ENCODE measurements around the gene INPP4B.

Gene INPP4B

GRCh38 chr4:142272452-142272851 lies 573.6 kb downstream of the INPP4B start:
- Histone ChIP-seq H3K36me3 (ENCODE audit: control insufficient read depth in 1 of 2, insufficient read depth in 2 of 2, low read depth in 1 of 2, low read length in 2 of 2) (no peaks in the 10 kb centered on the region), H3K27ac (ENCODE audit: low read length, poor library complexity, severe bottlenecking) (no peak overlapping the region), H2AFZ (ENCODE audit: low read depth, low read length) (no peak overlapping the region), H3K14ac (ENCODE audit: low read length in 2 of 2) (no peak overlapping the region), H3K23ac (ENCODE audit: low read length in 2 of 2) (no peak overlapping the region), H3K9me3 (ENCODE audit: control insufficient read depth, low read length) (no peaks in the 10 kb centered on the region), H2BK15ac (ENCODE audit: low read depth, poor library complexity, severe bottlenecking) (no peak overlapping the region), H3K18ac (ENCODE audit: low read depth in 1 of 2, low read length in 2 of 2) (no peak overlapping the region), H4K91ac (ENCODE audit: low read length) (no peak overlapping the region), H3K4me3 (ENCODE audit: insufficient read depth in 1 of 2, low read depth in 1 of 2, low read length in 2 of 2) (no peak overlapping the region), H2BK5ac (ENCODE audit: low read depth, low read length, poor library complexity, severe bottlenecking) (no peak overlapping the region), H3K4me2 (ENCODE audit: low read length, poor library complexity, severe bottlenecking) (no peak overlapping the region), H3K79me1 (replicated peaks; ENCODE audit: low read length, poor library complexity, severe bottlenecking) (no peaks in the 10 kb centered on the region), H3K4ac (ENCODE audit: low read depth in 1 of 2, low read length in 2 of 2) (no peak overlapping the region), H3K4me1 (ENCODE audit: control insufficient read depth, insufficient read depth, low read depth, low read length) (no peaks in the 10 kb centered on the region), H4K8ac (ENCODE audit: low read length) (no peak overlapping the region), H2BK12ac (ENCODE audit: low read length in 2 of 2) (no peak overlapping the region), H3K9ac (ENCODE audit: low read length) (no peak overlapping the region), H3K27me3 (ENCODE audit: control insufficient read depth in 1 of 2, insufficient read depth in 1 of 2, low read length in 2 of 2) (no peaks in the 10 kb centered on the region), H2AK5ac (ENCODE audit: low read length, severe bottlenecking) (no peak overlapping the region), H2BK120ac (ENCODE audit: low read depth, low read length) (no peak overlapping the region)
- DNase-seq, result no peak

- Histone ChIP-seq H3K4me2 (ENCODE audit: low read length, poor library complexity, severe bottlenecking) (no peak overlapping the region), H3K4me1 (ENCODE audit: control insufficient read depth, insufficient read depth, low read depth, low read length) (no peaks in the 10 kb centered on the region), H3K4me3 (ENCODE audit: insufficient read depth in 1 of 2, low read depth in 1 of 2, low read length in 2 of 2) (no peak overlapping the region), H2AK5ac (ENCODE audit: low read length, severe bottlenecking) (no peak overlapping the region), H2BK5ac (ENCODE audit: low read depth, low read length, poor library complexity, severe bottlenecking) (no peak overlapping the region), H3K9ac (ENCODE audit: low read length) (no peak overlapping the region), H3K27ac (ENCODE audit: low read length, poor library complexity, severe bottlenecking) (no peak overlapping the region), H2BK120ac (ENCODE audit: low read depth, low read length) (no peak overlapping the region), H2BK15ac (ENCODE audit: low read depth, poor library complexity, severe bottlenecking) (no peak overlapping the region), H3K36me3 (ENCODE audit: control insufficient read depth in 1 of 2, insufficient read depth in 2 of 2, low read depth in 1 of 2, low read length in 2 of 2) (no peaks in the 10 kb centered on the region), H3K79me1 (replicated peaks; ENCODE audit: low read length, poor library complexity, severe bottlenecking) (no peaks in the 10 kb centered on the region), H3K18ac (ENCODE audit: low read depth in 1 of 2, low read length in 2 of 2) (no peak overlapping the region), H3K4ac (ENCODE audit: low read depth in 1 of 2, low read length in 2 of 2) (no peak overlapping the region), H4K8ac (ENCODE audit: low read length) (no peak overlapping the region), H4K91ac (ENCODE audit: low read length) (no peak overlapping the region), H3K9me3 (ENCODE audit: control insufficient read depth, low read length) (no peaks in the 10 kb centered on the region), H2BK12ac (ENCODE audit: low read length in 2 of 2) (no peak overlapping the region), H3K23ac (ENCODE audit: low read length in 2 of 2) (no peak overlapping the region), H3K27me3 (ENCODE audit: control insufficient read depth in 1 of 2, insufficient read depth in 1 of 2, low read length in 2 of 2) (no peaks in the 10 kb centered on the region), H2AFZ (ENCODE audit: low read depth, low read length) (no peak overlapping the region), H3K14ac (ENCODE audit: low read length in 2 of 2) (no peak overlapping the region)
- WGBS, result no CpG with 5 or more reads among the region's 3 CpGs
- no peak for DNase-seq
Observed at GRCh38 chr4:142271832-142272231, 574.3 kb downstream of the INPP4B start.

- no peak overlapping the region for H3K23ac ChIP-seq (ENCODE audit: low read length in 2 of 2)
- no peaks in the 10 kb centered on the region for H3K9me3 ChIP-seq (ENCODE audit: control insufficient read depth, low read length)
- H4K8ac ChIP-seq (ENCODE audit: low read length), result no peak overlapping the region
- no peak overlapping the region for H2BK120ac ChIP-seq (ENCODE audit: low read depth, low read length)
- no peak overlapping the region for H3K18ac ChIP-seq (ENCODE audit: low read depth in 1 of 2, low read length in 2 of 2)
- H3K27ac ChIP-seq (ENCODE audit: low read length, poor library complexity, severe bottlenecking), result no peak overlapping the region
- no peak for DNase-seq
- no peak overlapping the region for H3K14ac ChIP-seq (ENCODE audit: low read length in 2 of 2)
- H2BK5ac ChIP-seq (ENCODE audit: low read depth, low read length, poor library complexity, severe bottlenecking), result no peak overlapping the region
- no peaks in the 10 kb centered on the region for H3K27me3 ChIP-seq (ENCODE audit: control insufficient read depth in 1 of 2, insufficient read depth in 1 of 2, low read length in 2 of 2)
- 100% methylated on average over 1 of the region's 3 CpGs for whole genome bisulfite sequencing
- H2BK15ac ChIP-seq (ENCODE audit: low read depth, poor library complexity, severe bottlenecking), result no peak overlapping the region
- no peak overlapping the region for H2AFZ ChIP-seq (ENCODE audit: low read depth, low read length)
- H3K4me3 ChIP-seq (ENCODE audit: insufficient read depth in 1 of 2, low read depth in 1 of 2, low read length in 2 of 2), result no peak overlapping the region
- no peaks in the 10 kb centered on the region for H3K4me1 ChIP-seq (ENCODE audit: control insufficient read depth, insufficient read depth, low read depth, low read length)
- H2AK5ac ChIP-seq (ENCODE audit: low read length, severe bottlenecking), result no peak overlapping the region
- no peak overlapping the region for H3K4me2 ChIP-seq (ENCODE audit: low read length, poor library complexity, severe bottlenecking)
- peaks cover under 1% of the 10 kb centered on the region for H3K79me1 ChIP-seq (replicated peaks; ENCODE audit: low read length, poor library complexity, severe bottlenecking)
- H3K4ac ChIP-seq (ENCODE audit: low read depth in 1 of 2, low read length in 2 of 2), result no peak overlapping the region
- no peaks in the 10 kb centered on the region for H3K36me3 ChIP-seq (ENCODE audit: control insufficient read depth in 1 of 2, insufficient read depth in 2 of 2, low read depth in 1 of 2, low read length in 2 of 2)
- H2BK12ac ChIP-seq (ENCODE audit: low read length in 2 of 2), result no peak overlapping the region
- no peak overlapping the region for H3K9ac ChIP-seq (ENCODE audit: low read length)
- H4K91ac ChIP-seq (ENCODE audit: low read length), result no peak overlapping the region
Observed at GRCh38 chr4:142267101-142267500, 579.0 kb downstream of the INPP4B start.

- H4K91ac ChIP-seq (ENCODE audit: low read length), result no peak overlapping the region
- WGBS, result no CpG with 5 or more reads among the region's 2 CpGs
- no peak overlapping the region for H3K27ac ChIP-seq (ENCODE audit: low read length, poor library complexity, severe bottlenecking)
- no peak overlapping the region for H2AFZ ChIP-seq (ENCODE audit: low read depth, low read length)
- no peaks in the 10 kb centered on the region for H3K27me3 ChIP-seq (ENCODE audit: control insufficient read depth in 1 of 2, insufficient read depth in 1 of 2, low read length in 2 of 2)
- no peak overlapping the region for H4K8ac ChIP-seq (ENCODE audit: low read length)
- H3K36me3 ChIP-seq (ENCODE audit: control insufficient read depth in 1 of 2, insufficient read depth in 2 of 2, low read depth in 1 of 2, low read length in 2 of 2), result no peaks in the 10 kb centered on the region
- DNase-seq, result no peak
- H3K9ac ChIP-seq (ENCODE audit: low read length), result no peak overlapping the region
- H2AK5ac ChIP-seq (ENCODE audit: low read length, severe bottlenecking), result no peak overlapping the region
- H3K14ac ChIP-seq (ENCODE audit: low read length in 2 of 2), result no peak overlapping the region
- H3K4me2 ChIP-seq (ENCODE audit: low read length, poor library complexity, severe bottlenecking), result no peak overlapping the region
- H3K18ac ChIP-seq (ENCODE audit: low read depth in 1 of 2, low read length in 2 of 2), result no peak overlapping the region
- no peak overlapping the region for H3K4ac ChIP-seq (ENCODE audit: low read depth in 1 of 2, low read length in 2 of 2)
- H3K9me3 ChIP-seq (ENCODE audit: control insufficient read depth, low read length), result no peaks in the 10 kb centered on the region
- H2BK5ac ChIP-seq (ENCODE audit: low read depth, low read length, poor library complexity, severe bottlenecking), result no peak overlapping the region
- no peak overlapping the region for H2BK120ac ChIP-seq (ENCODE audit: low read depth, low read length)
- H3K4me3 ChIP-seq (ENCODE audit: insufficient read depth in 1 of 2, low read depth in 1 of 2, low read length in 2 of 2), result no peak overlapping the region
- no peak overlapping the region for H2BK15ac ChIP-seq (ENCODE audit: low read depth, poor library complexity, severe bottlenecking)
- no peak overlapping the region for H3K23ac ChIP-seq (ENCODE audit: low read length in 2 of 2)
- H3K4me1 ChIP-seq (ENCODE audit: control insufficient read depth, insufficient read depth, low read depth, low read length), result no peaks in the 10 kb centered on the region
- H2BK12ac ChIP-seq (ENCODE audit: low read length in 2 of 2), result peak overlapping the region in 1 of 2 experiments; percentile 18
- peaks cover 2% of the 10 kb centered on the region for H3K79me1 ChIP-seq (replicated peaks; ENCODE audit: low read length, poor library complexity, severe bottlenecking)
Observed at GRCh38 chr4:142265946-142266345, 580.2 kb downstream of the INPP4B start.

Measured in mesenchymal stem cell (in vitro differentiated cells and primary cell).